HepG2 (cell line): ENCODE data around the gene HLCS. TPM values are rescaled to one million over a fixed set of nuclear protein-coding genes. Genes with fewer than 3 reads are reported as not detected.
A peak's percentile ranks its signal among the peaks of the same experiment; 100 is the strongest.

ENCODE experiments used
- CBX2 ChIP-seq, 2 experiments: fragments of 200-600 bp in 1 of 2; sonication (generic); formaldehyde crosslinking in 1 of 2; IDR thresholded peaks; 2 replicates each; pipeline versions ENCODE4 v1.7.0 to v1.8.1; 2018 to 2022; ENCODE audit warnings: low read depth in 2 of 2, low read length in 1 of 2, mild to moderate bottlenecking in 1 of 2, missing genetic modification reagents in 1 of 2
- DPF2 ChIP-seq: sonication (generic); formaldehyde crosslinking; IDR thresholded peaks from 2 replicates; pipeline ENCODE4 v1.4.0; 2020; ENCODE audit warnings: mild to moderate bottlenecking, low read depth, missing genetic modification reagents, borderline replicate concordance
- PCBP1 ChIP-seq: fragments of 200-400 bp; formaldehyde crosslinking; IDR thresholded peaks from 2 replicates; pipeline ENCODE4 v1.6.1; 2017; ENCODE audit warnings: mild to moderate bottlenecking, low read depth, low read length, borderline replicate concordance
- SMC3 ChIP-seq: IDR thresholded peaks from 2 replicates; pipeline ENCODE4 v1.6.1; 2011; ENCODE audit warnings: low read length, improper control_type of control experiment
- SOX13 ChIP-seq, 3 experiments: fragments of 450-650 bp in 1 of 3; sonication (generic) in 1 of 3; formaldehyde crosslinking in 1 of 3; IDR thresholded peaks in 2 of 3; conservative IDR thresholded peaks in 1 of 3; 2 replicates each; pipeline versions ENCODE4 v1.5.0 to v1.6.1; 2016 to 2020; ENCODE audit warnings: antibody characterized with exemption in 1 of 3, mild to moderate bottlenecking in 1 of 3, missing compliant biosample characterization in 1 of 3, missing genetic modification reagents in 1 of 3, moderate library complexity in 1 of 3
- STAG1 ChIP-seq: sonication (generic); formaldehyde crosslinking; IDR thresholded peaks from 2 replicates; pipeline ENCODE4 v1.4.0; 2020; ENCODE audit warnings: missing genetic modification reagents
- TCF7L2 ChIP-seq: IDR thresholded peaks from 2 replicates; pipeline ENCODE4 v1.6.1; 2011; ENCODE audit warnings: mild to moderate bottlenecking, low read depth, low read length, moderate library complexity
- ZBTB25 ChIP-seq: IDR thresholded peaks from 2 replicates; pipeline ENCODE4 v1.6.1; 2018; ENCODE audit warnings: missing genetic modification reagents
- ZBTB38 ChIP-seq: sonication (generic); formaldehyde crosslinking; IDR thresholded peaks from 2 replicates; pipeline ENCODE4 v1.5.1; 2020; ENCODE audit warnings: mild to moderate bottlenecking, missing genetic modification reagents
- ZNF33B ChIP-seq: sonication (generic); formaldehyde crosslinking; IDR thresholded peaks from 2 replicates; pipeline ENCODE4 v1.5.1; 2020; ENCODE audit warnings: mild to moderate bottlenecking, missing genetic modification reagents
- ZNF354B ChIP-seq: sonication (generic); formaldehyde crosslinking; IDR thresholded peaks from 2 replicates; pipeline ENCODE4 v1.8.0; 2022; ENCODE audit warnings: mild to moderate bottlenecking, missing genetic modification reagents
- ZNF646 ChIP-seq: sonication (generic); formaldehyde crosslinking; IDR thresholded peaks from 2 replicates; pipeline ENCODE4 v1.9.0; 2021; ENCODE audit warnings: mild to moderate bottlenecking, missing genetic modification reagents
- ZNF776 ChIP-seq: sonication (generic); formaldehyde crosslinking; IDR thresholded peaks from 2 replicates; pipeline ENCODE4 v1.4.0; 2020; ENCODE audit warnings: mild to moderate bottlenecking, missing genetic modification reagents
- ZNF777 ChIP-seq: sonication (generic); formaldehyde crosslinking; IDR thresholded peaks from 2 replicates; pipeline ENCODE4 v1.4.0; 2020; ENCODE audit warnings: missing genetic modification reagents
- polyA plus RNA-seq, 8 experiments: library from polyadenylated mRNA; depleted of rRNA in 3 of 8; stranded (reverse) in 7 of 8; unstranded in 1 of 8; fragments of >200 nt; fragmentation: Illumina TruSeq in 4 of 8; extraction: Trizol in 4 of 8; gene quantifications; 2 replicates each; pipeline versions ENCODE4 v1.2.1 to v1.2.3, GENCODE V29; 2011 to 2016; ENCODE audit warnings: low read depth in 4 of 8, missing spikeins in 1 of 8, mixed read lengths in 1 of 8; ENCODE audit not compliant: insufficient read depth in 1 of 8
- total RNA-seq, 5 experiments: library from RNA; depleted of rRNA; stranded (reverse); fragments of >200 nt; fragmentation: Illumina TruSeq; extraction: Trizol; gene quantifications; 2 replicates each; pipeline ENCODE4 v1.2.3, GENCODE V29; 2016; ENCODE audit warnings: low read depth in 1 of 5
- TF ChIP-seq, protein P1 (sequence below): sonication (generic); formaldehyde crosslinking; IDR thresholded peaks from 2 replicates; pipeline ENCODE4 v1.4.0; 2020; ENCODE audit warnings: missing genetic modification reagents
- TF ChIP-seq, protein P2 (sequence below): fragments of 450-650 bp; IDR thresholded peaks from 2 replicates; pipeline ENCODE4 v1.6.1; 2017; ENCODE audit warnings: mild to moderate bottlenecking

Gene HLCS
- total and polyA plus RNA-seq, 2 of the 13 experiments (the other 11 are each of a cell fraction or from before 2014, with no cell fraction given), result 7.9 to 12.3 TPM

DNA sequence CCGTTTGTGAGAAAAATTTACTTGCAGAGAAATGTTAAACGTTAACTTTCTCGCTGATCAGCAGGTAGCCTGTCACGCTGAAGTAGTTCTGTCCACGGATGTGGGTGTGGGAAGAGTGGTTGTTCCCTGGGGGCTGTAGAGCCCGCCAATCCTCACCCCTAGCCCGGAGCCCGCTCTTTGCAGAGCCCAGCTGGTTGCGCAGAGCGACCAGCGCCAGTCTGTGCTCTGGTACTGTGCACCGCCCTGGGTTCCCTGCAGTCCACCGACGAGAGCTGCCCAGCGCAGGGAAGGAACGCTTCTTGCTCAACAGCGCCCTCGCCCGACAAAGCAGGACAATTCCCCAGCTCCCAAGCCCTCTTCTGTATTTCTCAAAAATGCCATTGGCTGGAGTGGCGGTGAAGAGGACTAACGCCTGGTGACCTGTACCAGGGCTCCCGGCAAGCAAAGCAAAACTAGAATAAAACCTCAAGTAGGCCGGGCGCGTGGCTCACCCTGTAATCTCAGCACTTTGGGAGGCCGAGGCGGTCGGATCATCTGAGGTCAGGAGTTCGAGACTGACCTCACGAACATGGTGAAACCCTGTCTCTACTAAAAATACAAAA, 43.4 kb upstream of the HLCS start (continued):
- TF ChIP-seq CBX2 (IDR thresholded peaks at IDR 0.05; ENCODE audit: low read depth, low read length), result no peak
- TF ChIP-seq CBX2 (CRISPR knock-in tag; IDR thresholded peaks at IDR 0.05; ENCODE audit: low read depth), result no peak
- no peak for TF ChIP-seq ZBTB25 (CRISPR knock-in tag)
- TF ChIP-seq ZBTB38, result peak; percentile 66
- peak; percentile 45; the same call in 1 of the 2 replicates for TF ChIP-seq ZNF33B (CRISPR knock-in tag)
- TF ChIP-seq SMC3, result peak; percentile 53; the same call in 1 of the 2 replicates
- TF ChIP-seq SOX13 (IDR thresholded peaks at IDR 0.05), result no peak
- peak in 1 of 2 experiments; percentile 42; a peak in 2 of 4 replicates for TF ChIP-seq SOX13 (CRISPR knock-in tag; conservative IDR thresholded peaks at IDR 0.05 in 1 of 2, IDR thresholded peaks at IDR 0.05 in 1 of 2)
- TF ChIP-seq ZNF354B (CRISPR knock-in tag), result no peak
- peak; percentile 78 for TF ChIP-seq ZNF777 (CRISPR knock-in tag)
- TF ChIP-seq ZNF776 (CRISPR knock-in tag), result no peak
- TF ChIP-seq ZNF646 (CRISPR knock-in tag), result no peak
- TF ChIP-seq, protein P1, sequence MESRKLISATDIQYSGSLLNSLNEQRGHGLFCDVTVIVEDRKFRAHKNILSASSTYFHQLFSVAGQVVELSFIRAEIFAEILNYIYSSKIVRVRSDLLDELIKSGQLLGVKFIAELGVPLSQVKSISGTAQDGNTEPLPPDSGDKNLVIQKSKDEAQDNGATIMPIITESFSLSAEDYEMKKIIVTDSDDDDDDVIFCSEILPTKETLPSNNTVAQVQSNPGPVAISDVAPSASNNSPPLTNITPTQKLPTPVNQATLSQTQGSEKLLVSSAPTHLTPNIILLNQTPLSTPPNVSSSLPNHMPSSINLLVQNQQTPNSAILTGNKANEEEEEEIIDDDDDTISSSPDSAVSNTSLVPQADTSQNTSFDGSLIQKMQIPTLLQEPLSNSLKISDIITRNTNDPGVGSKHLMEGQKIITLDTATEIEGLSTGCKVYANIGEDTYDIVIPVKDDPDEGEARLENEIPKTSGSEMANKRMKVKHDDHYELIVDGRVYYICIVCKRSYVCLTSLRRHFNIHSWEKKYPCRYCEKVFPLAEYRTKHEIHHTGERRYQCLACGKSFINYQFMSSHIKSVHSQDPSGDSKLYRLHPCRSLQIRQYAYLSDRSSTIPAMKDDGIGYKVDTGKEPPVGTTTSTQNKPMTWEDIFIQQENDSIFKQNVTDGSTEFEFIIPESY (CRISPR knock-in tag), result 0 out of 2 replicates have a peak, but pooled peaks have one; percentile 13
- no peak for TF ChIP-seq TCF7L2
- no peak for TF ChIP-seq DPF2
- TF ChIP-seq, protein P2, sequence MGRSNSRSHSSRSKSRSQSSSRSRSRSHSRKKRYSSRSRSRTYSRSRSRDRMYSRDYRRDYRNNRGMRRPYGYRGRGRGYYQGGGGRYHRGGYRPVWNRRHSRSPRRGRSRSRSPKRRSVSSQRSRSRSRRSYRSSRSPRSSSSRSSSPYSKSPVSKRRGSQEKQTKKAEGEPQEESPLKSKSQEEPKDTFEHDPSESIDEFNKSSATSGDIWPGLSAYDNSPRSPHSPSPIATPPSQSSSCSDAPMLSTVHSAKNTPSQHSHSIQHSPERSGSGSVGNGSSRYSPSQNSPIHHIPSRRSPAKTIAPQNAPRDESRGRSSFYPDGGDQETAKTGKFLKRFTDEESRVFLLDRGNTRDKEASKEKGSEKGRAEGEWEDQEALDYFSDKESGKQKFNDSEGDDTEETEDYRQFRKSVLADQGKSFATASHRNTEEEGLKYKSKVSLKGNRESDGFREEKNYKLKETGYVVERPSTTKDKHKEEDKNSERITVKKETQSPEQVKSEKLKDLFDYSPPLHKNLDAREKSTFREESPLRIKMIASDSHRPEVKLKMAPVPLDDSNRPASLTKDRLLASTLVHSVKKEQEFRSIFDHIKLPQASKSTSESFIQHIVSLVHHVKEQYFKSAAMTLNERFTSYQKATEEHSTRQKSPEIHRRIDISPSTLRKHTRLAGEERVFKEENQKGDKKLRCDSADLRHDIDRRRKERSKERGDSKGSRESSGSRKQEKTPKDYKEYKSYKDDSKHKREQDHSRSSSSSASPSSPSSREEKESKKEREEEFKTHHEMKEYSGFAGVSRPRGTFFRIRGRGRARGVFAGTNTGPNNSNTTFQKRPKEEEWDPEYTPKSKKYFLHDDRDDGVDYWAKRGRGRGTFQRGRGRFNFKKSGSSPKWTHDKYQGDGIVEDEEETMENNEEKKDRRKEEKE, result no peak
- TF ChIP-seq STAG1 (CRISPR knock-in tag), result peak; percentile 80
- TF ChIP-seq PCBP1, result no peak
